Measurements from ENCODE around the gene INAFM2. TPM values are rescaled to one million over a fixed set of nuclear protein-coding genes. Genes with fewer than 3 reads are reported as not detected.

INAFM2 gene
- total RNA-seq, 2 experiments from 2014 or later, result 3.3 to 4.4 TPM

DNA sequence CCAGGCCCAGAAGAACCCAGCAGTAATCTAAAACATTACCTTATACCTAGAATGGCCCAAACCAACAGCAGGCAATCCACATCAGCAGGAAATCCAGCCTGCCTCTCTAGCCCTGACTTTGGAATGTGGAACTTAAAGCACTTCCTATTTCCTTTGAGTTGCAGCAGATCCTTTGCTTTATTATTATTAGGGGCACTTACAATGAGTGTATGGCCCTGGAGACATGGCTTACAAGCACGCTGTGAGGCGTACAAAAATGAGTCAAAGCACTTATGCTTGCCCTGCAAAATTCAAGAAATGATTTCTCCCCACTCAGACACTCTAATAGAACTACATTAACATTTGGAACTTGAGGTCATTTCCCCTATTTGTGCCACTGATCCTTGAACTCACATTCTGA, 49.5 kb downstream of the INAFM2 start:
- ChIA-PET CTCF (ENCODE audit: unreplicated experiment) (no interaction called here), POLR2A (no interaction called here)
- Histone ChIP-seq H3K4me2 (ENCODE audit: low read length) (no peak overlapping the region), H3K9me3 (ENCODE audit: low read length) (no peaks in the 10 kb centered on the region), H3K9me2 (ENCODE audit: insufficient read depth, low read length) (no peaks in the 10 kb centered on the region), H3K36me3 (ENCODE audit: insufficient read depth, low read length) (no peaks in the 10 kb centered on the region), H3K4me3 (ENCODE audit: low read depth, low read length, poor library complexity, severe bottlenecking) (no peak overlapping the region), H3K79me2 (ENCODE audit: insufficient read depth, low read depth, low read length) (no peaks in the 10 kb centered on the region), H3K4me1 (ENCODE audit: insufficient read depth, low read length, poor library complexity, severe bottlenecking) (peaks cover 5% of the 10 kb centered on the region), H3K27ac (ENCODE audit: low read depth, low read length, poor library complexity, severe bottlenecking) (no peak overlapping the region), H4K20me1 (ENCODE audit: insufficient read depth, low read length) (no peaks in the 10 kb centered on the region), H2AFZ (ENCODE audit: low read length) (no peak overlapping the region)
- BruUV-seq (replicated peaks), result no TSS peak
- DNase-seq (ENCODE audit: low spot score), result no peak
- TF ChIP-seq, protein P1, sequence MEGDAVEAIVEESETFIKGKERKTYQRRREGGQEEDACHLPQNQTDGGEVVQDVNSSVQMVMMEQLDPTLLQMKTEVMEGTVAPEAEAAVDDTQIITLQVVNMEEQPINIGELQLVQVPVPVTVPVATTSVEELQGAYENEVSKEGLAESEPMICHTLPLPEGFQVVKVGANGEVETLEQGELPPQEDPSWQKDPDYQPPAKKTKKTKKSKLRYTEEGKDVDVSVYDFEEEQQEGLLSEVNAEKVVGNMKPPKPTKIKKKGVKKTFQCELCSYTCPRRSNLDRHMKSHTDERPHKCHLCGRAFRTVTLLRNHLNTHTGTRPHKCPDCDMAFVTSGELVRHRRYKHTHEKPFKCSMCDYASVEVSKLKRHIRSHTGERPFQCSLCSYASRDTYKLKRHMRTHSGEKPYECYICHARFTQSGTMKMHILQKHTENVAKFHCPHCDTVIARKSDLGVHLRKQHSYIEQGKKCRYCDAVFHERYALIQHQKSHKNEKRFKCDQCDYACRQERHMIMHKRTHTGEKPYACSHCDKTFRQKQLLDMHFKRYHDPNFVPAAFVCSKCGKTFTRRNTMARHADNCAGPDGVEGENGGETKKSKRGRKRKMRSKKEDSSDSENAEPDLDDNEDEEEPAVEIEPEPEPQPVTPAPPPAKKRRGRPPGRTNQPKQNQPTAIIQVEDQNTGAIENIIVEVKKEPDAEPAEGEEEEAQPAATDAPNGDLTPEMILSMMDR (conservative IDR thresholded peaks at IDR 0.05; ENCODE audit: low read length), result no peak
- no peak for TF ChIP-seq EZH2phosphoT487 (IDR thresholded peaks at IDR 0.05; ENCODE audit: borderline replicate concordance, low read depth, low read length)
- intact Hi-C loops (cut with micrococcal nuclease; ENCODE audit: unreplicated experiment), result no loop called here

Other genes starting within 250 kb of the INAFM2 start
- 4.8 and 5.3 TPM in 2 replicates for gene BMF, start 214.8 kb upstream of the INAFM2 start, total RNA-seq (2014; rRNA removed; shearing (Covaris generic))
- gene BMF, start 214.8 kb upstream of the INAFM2 start, total RNA-seq (2022), result 11.1 and 11.3 TPM in 2 replicates
- 192 and 215 TPM in 2 replicates for gene BUB1B, start 162.6 kb upstream of the INAFM2 start, total RNA-seq (2014; rRNA removed; shearing (Covaris generic))
- gene BUB1B, start 162.6 kb upstream of the INAFM2 start, total RNA-seq (2022), result 162 and 166 TPM in 2 replicates
- 0.03 and 0.10 TPM in 2 replicates for gene PAK6, start 84.6 kb upstream of the INAFM2 start, total RNA-seq (2014; rRNA removed; shearing (Covaris generic))
- gene PAK6, start 84.6 kb upstream of the INAFM2 start, total RNA-seq (2022), result not detected in 2 replicates
- gene ANKRD63, start 40.6 kb upstream of the INAFM2 start, total RNA-seq (2014; rRNA removed; shearing (Covaris generic)), result not detected in 2 replicates
- gene ANKRD63, start 40.6 kb upstream of the INAFM2 start, total RNA-seq (2022), result not detected in 2 replicates
- not detected in 2 replicates for gene PLCB2, start 15.8 kb upstream of the INAFM2 start, total RNA-seq (2014; rRNA removed; shearing (Covaris generic))
- 9.2 and 9.6 TPM in 2 replicates for gene PLCB2, start 15.8 kb upstream of the INAFM2 start, total RNA-seq (2022)
- gene CCDC9B, start 17.2 kb downstream of the INAFM2 start, total RNA-seq (2014; rRNA removed; shearing (Covaris generic)), result 0.15 TPM in 1 of 2 replicates, not detected in the other
- 1.4 TPM in 2 replicates for gene CCDC9B, start 17.2 kb downstream of the INAFM2 start, total RNA-seq (2022)
- not detected in 2 replicates for gene PHGR1, start 27.3 kb downstream of the INAFM2 start, total RNA-seq (2014; rRNA removed; shearing (Covaris generic))
- gene PHGR1, start 27.3 kb downstream of the INAFM2 start, total RNA-seq (2022), result not detected in 2 replicates
- 0.03 and 0.08 TPM in 2 replicates for gene DISP2, start 34.5 kb downstream of the INAFM2 start, total RNA-seq (2014; rRNA removed; shearing (Covaris generic))
- gene DISP2, start 34.5 kb downstream of the INAFM2 start, total RNA-seq (2022), result 0.25 and 0.26 TPM in 2 replicates
- 71.3 and 89.6 TPM in 2 replicates for gene KNSTRN, start 59.0 kb downstream of the INAFM2 start, total RNA-seq (2014; rRNA removed; shearing (Covaris generic))
- gene KNSTRN, start 59.0 kb downstream of the INAFM2 start, total RNA-seq (2022), result 106 TPM in 2 replicates
- 16.4 and 20.6 TPM in 2 replicates for gene IVD, start 82.1 kb downstream of the INAFM2 start, total RNA-seq (2014; rRNA removed; shearing (Covaris generic))
- 57.2 and 67.3 TPM in 2 replicates for gene IVD, start 82.1 kb downstream of the INAFM2 start, total RNA-seq (2022)
- 14.6 and 15.0 TPM in 2 replicates for gene BAHD1, start 117.3 kb downstream of the INAFM2 start, total RNA-seq (2014; rRNA removed; shearing (Covaris generic))
- 22.3 TPM in 2 replicates for gene BAHD1, start 117.3 kb downstream of the INAFM2 start, total RNA-seq (2022)
- gene CHST14, start 147.3 kb downstream of the INAFM2 start, total RNA-seq (2014; rRNA removed; shearing (Covaris generic)), result 5.6 and 7.3 TPM in 2 replicates
- gene CHST14, start 147.3 kb downstream of the INAFM2 start, total RNA-seq (2022), result 13.6 and 15.3 TPM in 2 replicates
- 10.3 and 15.1 TPM in 2 replicates for gene CCDC32, start 241.3 kb downstream of the INAFM2 start, total RNA-seq (2014; rRNA removed; shearing (Covaris generic))
- 14.3 and 14.9 TPM in 2 replicates for gene CCDC32, start 241.3 kb downstream of the INAFM2 start, total RNA-seq (2022)
- gene RPUSD2, start 245.6 kb downstream of the INAFM2 start, total RNA-seq (2014; rRNA removed; shearing (Covaris generic)), result 26.4 and 27.7 TPM in 2 replicates
- 15.7 and 18.9 TPM in 2 replicates for gene RPUSD2, start 245.6 kb downstream of the INAFM2 start, total RNA-seq (2022)

Data from OCI-LY7 (cell line).